Measurements from ENCODE around the gene DPM1.

Gene DPM1

GRCh38 chr20:50892394-50892793 is 65.9 kb downstream of the DPM1 start:
- no peak for DNase-seq

- no peak for DNase-seq
Observed at GRCh38 chr20:50891138-50891537, 67.2 kb downstream of the DPM1 start.

GRCh38 chr20:50887576-50887975 is 70.8 kb downstream of the DPM1 start:
- DNase-seq = no peak

- no peak for DNase-seq
Observed at GRCh38 chr20:50886184-50886790, 72.0 kb downstream of the DPM1 start.

- no peak for DNase-seq
Observed at GRCh38 chr20:50885781-50886180, 72.6 kb downstream of the DPM1 start.

- no peak for DNase-seq
Observed at GRCh38 chr20:50885068-50885467, 73.3 kb downstream of the DPM1 start.

Measured in NCI-H510A treated with DMSO at 0.1 percent for 48 hours (cell line).